Measurements from ENCODE around the gene EFNA5. TPM values are rescaled to one million over a fixed set of nuclear protein-coding genes. Genes with fewer than 3 reads are reported as not detected.

The EFNA5 gene
- total and polyA plus RNA-seq, 2 experiments from 2014 or later: 7.5 to 10.1 TPM

DNA sequence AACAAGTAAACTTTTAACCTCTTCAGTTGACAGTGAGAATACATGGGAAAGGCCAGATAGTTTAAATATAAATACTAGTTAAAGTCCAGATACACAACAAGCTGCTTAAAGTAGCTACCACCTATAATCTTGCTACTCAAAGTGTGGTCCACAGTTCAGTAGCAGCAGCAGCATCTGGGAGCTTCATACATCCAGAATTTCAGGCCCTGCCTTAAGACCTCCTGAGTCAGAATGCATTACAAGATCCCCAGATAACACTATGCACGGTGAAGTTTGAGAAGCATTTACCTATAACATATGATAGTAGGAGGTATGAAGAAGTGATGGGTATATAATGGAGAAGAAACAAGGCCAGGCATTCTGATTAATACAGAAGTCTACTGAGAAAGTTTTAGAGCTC lies 244.5 kb downstream of the EFNA5 start:
- Mint-ChIP-seq H3K36me3 (ENCODE audit: low read depth) (no peaks in the 10 kb centered on the region), H3K9me3 (no peaks in the 10 kb centered on the region), H3K4me1 (peaks cover 4% of the 10 kb centered on the region; the same call in 2 of the 3 replicates), H3K27ac (no peak overlapping the region), H3K4me3 (no peak overlapping the region), H3K27me3 (ENCODE audit: insufficient read depth, low read depth, poor library complexity) (no peaks in the 10 kb centered on the region)
- H2AFZ ChIP-seq: no peak overlapping the region
- no peak overlapping the region for H3K4me3 ChIP-seq
- no peaks in the 10 kb centered on the region for H3K36me3 ChIP-seq (ENCODE audit: insufficient read depth)
- no peaks in the 10 kb centered on the region for H3K79me2 ChIP-seq (replicated peaks; ENCODE audit: insufficient read depth)
- no peaks in the 10 kb centered on the region for H3K9me2 ChIP-seq (ENCODE audit: insufficient read depth)
- H3F3A ChIP-seq (replicated peaks; ENCODE audit: low read depth): no peaks in the 10 kb centered on the region
- DNase-seq (ENCODE audit: low spot score) (no peak), ATAC-seq (no peak)
- TF ChIP-seq STAT1 (IDR thresholded peaks at IDR 0.05; ENCODE audit: unreplicated experiment) (no peak), EZH2 (IDR thresholded peaks at IDR 0.05; ENCODE audit: low read depth, unreplicated experiment) (no peak), EZH2phosphoT487 (IDR thresholded peaks at IDR 0.05; ENCODE audit: unreplicated experiment) (no peak), CREB1 (CRISPR knock-in tag; IDR thresholded peaks at IDR 0.05; ENCODE audit: low read depth) (no peak), ZNF114 (CRISPR knock-in tag; IDR thresholded peaks at IDR 0.05) (no peak), ETS1 (IDR thresholded peaks at IDR 0.05) (no peak), ZNF331 (CRISPR knock-in tag; IDR thresholded peaks at IDR 0.05; ENCODE audit: low read depth) (no peak), JUNB (IDR thresholded peaks at IDR 0.05; ENCODE audit: unreplicated experiment) (no peak), REST (IDR thresholded peaks at IDR 0.05; ENCODE audit: unreplicated experiment) (no peak), NANOG (IDR thresholded peaks at IDR 0.05; ENCODE audit: borderline replicate concordance) (no peak), POLR2AphosphoS5 (IDR thresholded peaks at IDR 0.05; ENCODE audit: low read depth) (no peak)
- TF ChIP-seq, protein P1, sequence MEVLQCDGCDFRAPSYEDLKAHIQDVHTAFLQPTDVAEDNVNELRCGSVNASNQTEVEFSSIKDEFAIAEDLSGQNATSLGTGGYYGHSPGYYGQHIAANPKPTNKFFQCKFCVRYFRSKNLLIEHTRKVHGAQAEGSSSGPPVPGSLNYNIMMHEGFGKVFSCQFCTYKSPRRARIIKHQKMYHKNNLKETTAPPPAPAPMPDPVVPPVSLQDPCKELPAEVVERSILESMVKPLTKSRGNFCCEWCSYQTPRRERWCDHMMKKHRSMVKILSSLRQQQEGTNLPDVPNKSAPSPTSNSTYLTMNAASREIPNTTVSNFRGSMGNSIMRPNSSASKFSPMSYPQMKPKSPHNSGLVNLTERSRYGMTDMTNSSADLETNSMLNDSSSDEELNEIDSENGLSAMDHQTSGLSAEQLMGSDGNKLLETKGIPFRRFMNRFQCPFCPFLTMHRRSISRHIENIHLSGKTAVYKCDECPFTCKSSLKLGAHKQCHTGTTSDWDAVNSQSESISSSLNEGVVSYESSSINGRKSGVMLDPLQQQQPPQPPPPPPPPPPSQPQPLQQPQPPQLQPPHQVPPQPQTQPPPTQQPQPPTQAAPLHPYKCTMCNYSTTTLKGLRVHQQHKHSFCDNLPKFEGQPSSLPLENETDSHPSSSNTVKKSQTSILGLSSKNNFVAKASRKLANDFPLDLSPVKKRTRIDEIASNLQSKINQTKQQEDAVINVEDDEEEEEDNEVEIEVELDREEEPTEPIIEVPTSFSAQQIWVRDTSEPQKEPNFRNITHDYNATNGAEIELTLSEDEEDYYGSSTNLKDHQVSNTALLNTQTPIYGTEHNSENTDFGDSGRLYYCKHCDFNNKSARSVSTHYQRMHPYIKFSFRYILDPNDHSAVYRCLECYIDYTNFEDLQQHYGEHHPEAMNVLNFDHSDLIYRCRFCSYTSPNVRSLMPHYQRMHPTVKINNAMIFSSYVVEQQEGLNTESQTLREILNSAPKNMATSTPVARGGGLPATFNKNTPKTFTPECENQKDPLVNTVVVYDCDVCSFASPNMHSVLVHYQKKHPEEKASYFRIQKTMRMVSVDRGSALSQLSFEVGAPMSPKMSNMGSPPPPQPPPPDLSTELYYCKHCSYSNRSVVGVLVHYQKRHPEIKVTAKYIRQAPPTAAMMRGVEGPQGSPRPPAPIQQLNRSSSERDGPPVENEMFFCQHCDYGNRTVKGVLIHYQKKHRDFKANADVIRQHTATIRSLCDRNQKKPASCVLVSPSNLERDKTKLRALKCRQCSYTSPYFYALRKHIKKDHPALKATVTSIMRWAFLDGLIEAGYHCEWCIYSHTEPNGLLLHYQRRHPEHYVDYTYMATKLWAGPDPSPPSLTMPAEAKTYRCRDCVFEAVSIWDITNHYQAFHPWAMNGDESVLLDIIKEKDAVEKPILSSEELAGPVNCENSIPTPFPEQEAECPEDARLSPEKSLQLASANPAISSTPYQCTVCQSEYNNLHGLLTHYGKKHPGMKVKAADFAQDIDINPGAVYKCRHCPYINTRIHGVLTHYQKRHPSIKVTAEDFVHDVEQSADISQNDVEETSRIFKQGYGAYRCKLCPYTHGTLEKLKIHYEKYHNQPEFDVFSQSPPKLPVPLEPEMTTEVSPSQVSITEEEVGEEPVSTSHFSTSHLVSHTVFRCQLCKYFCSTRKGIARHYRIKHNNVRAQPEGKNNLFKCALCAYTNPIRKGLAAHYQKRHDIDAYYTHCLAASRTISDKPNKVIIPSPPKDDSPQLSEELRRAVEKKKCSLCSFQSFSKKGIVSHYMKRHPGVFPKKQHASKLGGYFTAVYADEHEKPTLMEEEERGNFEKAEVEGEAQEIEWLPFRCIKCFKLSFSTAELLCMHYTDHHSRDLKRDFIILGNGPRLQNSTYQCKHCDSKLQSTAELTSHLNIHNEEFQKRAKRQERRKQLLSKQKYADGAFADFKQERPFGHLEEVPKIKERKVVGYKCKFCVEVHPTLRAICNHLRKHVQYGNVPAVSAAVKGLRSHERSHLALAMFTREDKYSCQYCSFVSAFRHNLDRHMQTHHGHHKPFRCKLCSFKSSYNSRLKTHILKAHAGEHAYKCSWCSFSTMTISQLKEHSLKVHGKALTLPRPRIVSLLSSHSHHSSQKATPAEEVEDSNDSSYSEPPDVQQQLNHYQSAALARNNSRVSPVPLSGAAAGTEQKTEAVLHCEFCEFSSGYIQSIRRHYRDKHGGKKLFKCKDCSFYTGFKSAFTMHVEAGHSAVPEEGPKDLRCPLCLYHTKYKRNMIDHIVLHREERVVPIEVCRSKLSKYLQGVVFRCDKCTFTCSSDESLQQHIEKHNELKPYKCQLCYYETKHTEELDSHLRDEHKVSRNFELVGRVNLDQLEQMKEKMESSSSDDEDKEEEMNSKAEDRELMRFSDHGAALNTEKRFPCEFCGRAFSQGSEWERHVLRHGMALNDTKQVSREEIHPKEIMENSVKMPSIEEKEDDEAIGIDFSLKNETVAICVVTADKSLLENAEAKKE (CRISPR knock-in tag; IDR thresholded peaks at IDR 0.05): no peak
- TF ChIP-seq, protein P2, sequence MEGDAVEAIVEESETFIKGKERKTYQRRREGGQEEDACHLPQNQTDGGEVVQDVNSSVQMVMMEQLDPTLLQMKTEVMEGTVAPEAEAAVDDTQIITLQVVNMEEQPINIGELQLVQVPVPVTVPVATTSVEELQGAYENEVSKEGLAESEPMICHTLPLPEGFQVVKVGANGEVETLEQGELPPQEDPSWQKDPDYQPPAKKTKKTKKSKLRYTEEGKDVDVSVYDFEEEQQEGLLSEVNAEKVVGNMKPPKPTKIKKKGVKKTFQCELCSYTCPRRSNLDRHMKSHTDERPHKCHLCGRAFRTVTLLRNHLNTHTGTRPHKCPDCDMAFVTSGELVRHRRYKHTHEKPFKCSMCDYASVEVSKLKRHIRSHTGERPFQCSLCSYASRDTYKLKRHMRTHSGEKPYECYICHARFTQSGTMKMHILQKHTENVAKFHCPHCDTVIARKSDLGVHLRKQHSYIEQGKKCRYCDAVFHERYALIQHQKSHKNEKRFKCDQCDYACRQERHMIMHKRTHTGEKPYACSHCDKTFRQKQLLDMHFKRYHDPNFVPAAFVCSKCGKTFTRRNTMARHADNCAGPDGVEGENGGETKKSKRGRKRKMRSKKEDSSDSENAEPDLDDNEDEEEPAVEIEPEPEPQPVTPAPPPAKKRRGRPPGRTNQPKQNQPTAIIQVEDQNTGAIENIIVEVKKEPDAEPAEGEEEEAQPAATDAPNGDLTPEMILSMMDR (conservative IDR thresholded peaks at IDR 0.05; ENCODE audit: low read depth in 2 of 2): no peak
- H3K4me2 ChIP-seq: no peak overlapping the region
- no peak overlapping the region for H3K27ac ChIP-seq (ENCODE audit: low read depth)
- no peaks in the 10 kb centered on the region for H4K20me1 ChIP-seq (replicated peaks; ENCODE audit: insufficient read depth)
- H3K27me3 ChIP-seq (ENCODE audit: insufficient read depth): no peaks in the 10 kb centered on the region
- no peaks in the 10 kb centered on the region for H3K4me1 ChIP-seq (ENCODE audit: insufficient read depth)
